ENCODE measurements around the gene CRAMP1. TPM values are rescaled to one million over a fixed set of nuclear protein-coding genes. Genes with fewer than 3 reads are reported as not detected.
A peak's percentile ranks its signal among the peaks of the same experiment; 100 is the strongest.

CRAMP1 gene
- polyA plus RNA-seq, 2 of the 4 experiments (the other 2 are of a cell fraction), result 6.5 to 9.1 TPM

DNA sequence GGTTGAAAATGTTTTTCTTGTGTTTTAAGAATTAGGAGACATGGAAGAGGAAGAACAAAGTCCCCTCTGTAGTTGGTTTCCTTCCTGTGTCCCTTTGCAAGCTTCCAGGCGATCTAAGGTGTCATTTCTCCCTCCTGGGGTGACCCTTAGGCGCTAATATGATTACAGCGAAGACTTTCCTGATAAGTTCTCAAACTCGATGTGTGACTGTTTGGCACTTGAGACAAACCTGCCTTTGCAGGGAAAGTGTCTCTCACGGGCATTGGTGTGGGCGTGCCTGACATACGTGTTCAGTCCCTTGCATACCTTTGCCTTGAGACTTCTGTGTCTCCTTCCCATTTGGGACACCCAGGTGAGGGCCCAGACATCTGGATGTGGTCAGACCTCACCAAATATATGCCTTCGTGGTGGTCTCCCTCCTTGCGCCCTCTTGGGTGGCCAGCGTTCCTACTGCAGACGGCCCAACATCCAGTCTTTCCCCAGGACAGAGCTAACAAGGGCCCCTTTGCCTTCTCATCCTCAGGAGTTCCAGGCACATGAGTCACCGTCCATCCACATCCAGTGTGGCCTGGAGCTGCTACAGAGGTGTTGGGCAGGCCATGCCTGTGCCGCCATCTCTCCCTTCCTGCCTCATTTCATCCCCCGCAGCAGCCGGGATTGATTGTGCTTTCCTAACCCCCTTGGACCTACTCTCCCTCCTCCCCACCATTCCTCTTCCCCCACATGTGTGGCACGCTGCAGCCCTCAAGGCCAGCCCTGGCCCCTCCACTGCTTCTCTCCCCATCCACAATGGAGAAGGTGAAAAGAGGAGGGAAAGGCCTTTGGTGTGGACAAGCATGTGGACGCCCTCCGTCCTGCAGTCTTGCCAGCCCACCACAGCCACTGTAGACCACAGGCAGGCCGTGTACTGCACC is 62.8 kb downstream of the CRAMP1 start:
- Histone ChIP-seq H3K4me2 (peak overlapping the region; percentile 26; the same call in 2 of the 3 replicates), H3K9me3 (no peaks in the 10 kb centered on the region), H3K27ac (peak overlapping the region in 1 of 2 experiments; percentile 37; a peak in 1 of 6 replicates), H3K4me3 (no peak overlapping the region), H3K4me1 (peaks cover 26% of the 10 kb centered on the region)
- 79% methylated on average over 19 of the region's 19 CpGs for WGBS (ENCODE audit: missing lambda C conversion rate)
- ChIA-PET CTCF (interaction anchor here (1.0 to 7.3 kb wide), 4 partner anchors 16 to 54 kb away, joined by 3 to 63 read pairs (median 20); partner anchors contain the start of gene MAPK8IP3), POLR2A (interaction anchor here (0.7 kb wide), 1 partner anchor 31 kb away, joined by 4 read pairs; the partner anchor contains the start of gene MAPK8IP3)
- DNase-seq (ENCODE audit: low read depth in 1 of 2, low spot score in 1 of 2) (peak in 1 of 2 experiments; percentile 59), FAIRE-seq (no peak), ATAC-seq (no peak)
- TF ChIP-seq SMC3 (IDR thresholded peaks at IDR 0.05) (no peak), FOSL2 (IDR thresholded peaks at IDR 0.05) (no peak), FOSL2 (CRISPR knock-in tag; IDR thresholded peaks at IDR 0.05) (peak; percentile 26; the same call in 1 of the 2 replicates)
- TF ChIP-seq, protein P1, sequence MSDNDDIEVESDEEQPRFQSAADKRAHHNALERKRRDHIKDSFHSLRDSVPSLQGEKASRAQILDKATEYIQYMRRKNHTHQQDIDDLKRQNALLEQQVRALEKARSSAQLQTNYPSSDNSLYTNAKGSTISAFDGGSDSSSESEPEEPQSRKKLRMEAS (IDR thresholded peaks at IDR 0.05), result 0 out of 2 replicates have a peak, but pooled peaks have one; percentile 8

DNA sequence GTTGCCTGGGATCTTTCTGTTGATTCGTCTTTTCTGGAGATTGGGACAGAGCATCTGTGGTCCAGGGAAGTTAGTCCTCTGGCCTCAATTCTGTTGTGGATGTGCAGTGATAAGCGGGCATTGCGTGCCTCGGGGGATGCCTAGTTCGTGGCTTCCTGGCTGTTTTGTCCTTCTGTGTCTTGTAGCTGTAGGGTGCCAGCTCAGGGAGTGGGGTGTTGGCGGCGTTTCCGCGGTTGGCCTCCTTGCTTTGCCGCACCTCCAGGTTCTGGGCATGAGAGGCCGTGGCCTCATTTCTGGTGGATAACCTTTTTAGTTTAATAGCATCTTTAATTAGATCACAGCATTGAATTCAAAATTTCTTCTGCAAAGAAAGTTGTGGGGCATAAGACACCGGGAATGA is 64.5 kb downstream of the CRAMP1 start:
- POLR2A ChIA-PET, result no interaction called here
- DNase-seq (ENCODE audit: low read depth in 1 of 2, low spot score in 1 of 2) (no peak), FAIRE-seq (no peak), ATAC-seq (no peak)
- no peak for TF ChIP-seq ZNF302 (CRISPR knock-in tag; IDR thresholded peaks at IDR 0.05)
- TF ChIP-seq, protein P2, sequence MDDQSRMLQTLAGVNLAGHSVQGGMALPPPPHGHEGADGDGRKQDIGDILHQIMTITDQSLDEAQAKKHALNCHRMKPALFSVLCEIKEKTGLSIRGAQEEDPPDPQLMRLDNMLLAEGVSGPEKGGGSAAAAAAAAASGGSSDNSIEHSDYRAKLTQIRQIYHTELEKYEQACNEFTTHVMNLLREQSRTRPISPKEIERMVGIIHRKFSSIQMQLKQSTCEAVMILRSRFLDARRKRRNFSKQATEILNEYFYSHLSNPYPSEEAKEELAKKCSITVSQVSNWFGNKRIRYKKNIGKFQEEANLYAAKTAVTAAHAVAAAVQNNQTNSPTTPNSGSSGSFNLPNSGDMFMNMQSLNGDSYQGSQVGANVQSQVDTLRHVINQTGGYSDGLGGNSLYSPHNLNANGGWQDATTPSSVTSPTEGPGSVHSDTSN (IDR thresholded peaks at IDR 0.05), result no peak
- no peak for TF ChIP-seq HOXB5 (CRISPR knock-in tag; IDR thresholded peaks at IDR 0.05)
- TF ChIP-seq, protein P3, sequence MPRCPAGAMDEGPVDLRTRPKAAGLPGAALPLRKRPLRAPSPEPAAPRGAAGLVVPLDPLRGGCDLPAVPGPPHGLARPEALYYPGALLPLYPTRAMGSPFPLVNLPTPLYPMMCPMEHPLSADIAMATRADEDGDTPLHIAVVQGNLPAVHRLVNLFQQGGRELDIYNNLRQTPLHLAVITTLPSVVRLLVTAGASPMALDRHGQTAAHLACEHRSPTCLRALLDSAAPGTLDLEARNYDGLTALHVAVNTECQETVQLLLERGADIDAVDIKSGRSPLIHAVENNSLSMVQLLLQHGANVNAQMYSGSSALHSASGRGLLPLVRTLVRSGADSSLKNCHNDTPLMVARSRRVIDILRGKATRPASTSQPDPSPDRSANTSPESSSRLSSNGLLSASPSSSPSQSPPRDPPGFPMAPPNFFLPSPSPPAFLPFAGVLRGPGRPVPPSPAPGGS (IDR thresholded peaks at IDR 0.05), result no peak
- TF ChIP-seq EHMT2 (IDR thresholded peaks at IDR 0.05; ENCODE audit: low read depth), result no peak
- no peak for TF ChIP-seq POLR2A (IDR thresholded peaks at IDR 0.05; ENCODE audit: low read length)
- no peak for TF ChIP-seq TP53 (CRISPR knock-in tag; IDR thresholded peaks at IDR 0.05)
- TF ChIP-seq MYC (IDR thresholded peaks at IDR 0.05; ENCODE audit: borderline replicate concordance, low read length), result no peak
- TF ChIP-seq, protein P4, sequence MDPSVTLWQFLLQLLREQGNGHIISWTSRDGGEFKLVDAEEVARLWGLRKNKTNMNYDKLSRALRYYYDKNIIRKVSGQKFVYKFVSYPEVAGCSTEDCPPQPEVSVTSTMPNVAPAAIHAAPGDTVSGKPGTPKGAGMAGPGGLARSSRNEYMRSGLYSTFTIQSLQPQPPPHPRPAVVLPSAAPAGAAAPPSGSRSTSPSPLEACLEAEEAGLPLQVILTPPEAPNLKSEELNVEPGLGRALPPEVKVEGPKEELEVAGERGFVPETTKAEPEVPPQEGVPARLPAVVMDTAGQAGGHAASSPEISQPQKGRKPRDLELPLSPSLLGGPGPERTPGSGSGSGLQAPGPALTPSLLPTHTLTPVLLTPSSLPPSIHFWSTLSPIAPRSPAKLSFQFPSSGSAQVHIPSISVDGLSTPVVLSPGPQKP (IDR thresholded peaks at IDR 0.05; ENCODE audit: low read depth, low read length), result no peak
- no peak for TF ChIP-seq PHF8 (IDR thresholded peaks at IDR 0.05; ENCODE audit: borderline replicate concordance, low read depth)
- no peak for TF ChIP-seq FOSB (CRISPR knock-in tag; IDR thresholded peaks at IDR 0.05)
- TF ChIP-seq POLR2AphosphoS2 (conservative IDR thresholded peaks at IDR 0.05; ENCODE audit: low read length), result no peak
- no peak for TF ChIP-seq MAZ (IDR thresholded peaks at IDR 0.05; ENCODE audit: borderline replicate concordance, low read depth, low read length)
- no peak for TF ChIP-seq HDAC2 (IDR thresholded peaks at IDR 0.05)
- no peak for TF ChIP-seq FOSL2 (IDR thresholded peaks at IDR 0.05)
- no peak for TF ChIP-seq FOSL2 (CRISPR knock-in tag; IDR thresholded peaks at IDR 0.05)
- no peak for TF ChIP-seq ZFP36 (IDR thresholded peaks at IDR 0.05; ENCODE audit: borderline replicate concordance, partially characterized antibody)
- TF ChIP-seq HOXA7 (CRISPR knock-in tag; IDR thresholded peaks at IDR 0.05), result no peak
- no peak for TF ChIP-seq ZC3H11A (IDR thresholded peaks at IDR 0.05)
- no peak for TF ChIP-seq FOXS1 (CRISPR knock-in tag; IDR thresholded peaks at IDR 0.05)
- Histone ChIP-seq H3K4me2 (no peak overlapping the region), H3K4me1 (peaks cover 37% of the 10 kb centered on the region), H3K27ac (no peak overlapping the region), H3K9me3 (no peaks in the 10 kb centered on the region), H3K4me3 (no peak overlapping the region)
- 86% methylated on average over 12 of the region's 12 CpGs for WGBS (ENCODE audit: missing lambda C conversion rate)
- CTCF ChIA-PET, result interaction anchor here (1.5 to 7.3 kb wide), 4 partner anchors 9 to 47 kb away, joined by 5 to 63 read pairs (median 21); partner anchors contain the start of gene MAPK8IP3
